UCSD-AML1 (cell line): Measurements from ENCODE around the gene SH3GL3.

Source experiments
- DNase-seq: peaks from one replicate; lab custom pipeline; 2025; ENCODE audit not compliant: unreplicated experiment; lab: John Stamatoyannopoulos, UW

The SH3GL3 gene

GRCh38 chr15:83462026-83462425 lies 14.9 kb downstream of the SH3GL3 start:
- no peak for DNase-seq

DNA sequence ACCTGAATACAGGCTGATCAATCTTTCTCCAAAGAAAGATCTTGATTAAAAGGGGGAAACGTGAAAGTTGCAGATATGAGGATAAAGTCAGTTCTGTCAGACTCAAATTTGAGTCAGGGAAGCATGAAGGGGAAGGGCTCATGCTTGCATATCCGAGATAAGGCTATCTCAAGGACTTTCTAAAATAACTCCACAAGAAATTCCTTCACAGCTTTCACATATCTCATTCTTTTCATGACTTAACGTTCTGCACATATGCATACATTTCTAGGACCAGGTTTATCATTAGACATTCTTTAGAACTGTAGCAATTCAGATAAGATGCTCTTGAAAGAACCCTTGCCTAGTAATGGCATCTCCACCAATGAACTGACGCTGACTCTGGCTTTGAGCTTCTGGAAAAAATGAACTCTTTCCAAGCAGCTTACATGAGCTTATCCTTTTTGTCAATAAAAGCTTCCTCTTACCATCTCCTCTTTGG lies 15.9 kb downstream of the SH3GL3 start:
- no peak for DNase-seq

DNA sequence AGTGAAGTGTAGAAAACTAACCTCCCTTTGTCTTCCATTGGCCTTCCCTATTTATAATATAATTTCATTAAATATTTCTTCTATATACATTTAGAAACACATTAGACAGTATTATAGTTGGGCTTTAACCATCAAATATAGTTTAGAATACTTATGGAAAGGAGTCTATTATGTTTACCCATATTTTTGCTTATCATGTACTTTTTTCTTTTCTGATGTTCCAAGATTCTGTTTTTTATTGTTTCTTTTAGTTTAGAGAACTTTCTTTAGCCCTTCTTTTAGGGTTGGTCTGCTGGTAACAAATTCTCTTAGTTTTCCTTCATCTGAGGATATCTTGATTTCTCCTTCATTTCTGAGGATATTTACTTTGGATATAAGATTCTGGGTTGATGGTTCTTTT lies 23.7 kb downstream of the SH3GL3 start:
- no peak for DNase-seq

GRCh38 chr15:83471307-83471866 lies 24.2 kb downstream of the SH3GL3 start:
- no peak for DNase-seq

DNA sequence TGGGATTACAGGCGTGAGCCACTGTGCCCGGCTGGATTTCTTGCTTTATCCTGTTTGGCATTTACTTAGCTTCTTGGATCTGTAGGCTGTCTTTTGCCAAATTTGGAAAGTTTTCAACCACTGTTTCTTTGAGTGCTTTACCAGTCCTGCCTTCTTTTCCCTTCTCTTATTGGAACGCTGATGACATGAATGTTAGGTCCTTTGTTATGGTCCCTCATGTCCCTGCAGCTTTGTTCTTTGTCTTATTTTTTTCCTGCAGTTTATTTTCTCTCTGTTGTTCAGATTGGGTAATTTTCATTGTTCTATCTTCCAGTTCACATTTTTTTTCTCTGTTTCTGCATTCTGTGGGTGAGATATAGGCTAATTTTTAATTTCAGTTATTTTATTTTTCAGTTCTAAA lies 25.0 kb downstream of the SH3GL3 start:
- DNase-seq: no peak

GRCh38 chr15:83472797-83473196 lies 25.7 kb downstream of the SH3GL3 start:
- DNase-seq: no peak

DNA sequence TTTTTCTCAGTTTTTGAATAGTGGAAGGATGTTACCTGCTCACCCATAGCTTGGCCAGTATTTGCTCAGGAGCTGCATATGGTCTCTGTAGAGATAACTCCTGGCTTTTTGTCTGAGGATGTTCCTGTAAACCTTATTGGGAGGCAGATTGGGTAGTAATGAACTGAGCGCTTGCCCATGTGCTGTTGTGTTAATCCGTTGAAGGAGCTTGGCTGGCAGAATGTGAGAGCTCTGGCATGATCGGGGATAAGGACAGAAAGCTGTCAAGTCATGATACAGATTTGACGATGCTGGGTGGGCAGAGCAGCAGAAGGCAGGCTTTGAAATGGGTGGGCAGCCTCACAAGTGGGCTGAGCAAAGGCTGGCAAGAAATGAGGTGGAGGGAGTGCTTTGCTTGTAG lies 27.4 kb downstream of the SH3GL3 start:
- DNase-seq: no peak

DNA sequence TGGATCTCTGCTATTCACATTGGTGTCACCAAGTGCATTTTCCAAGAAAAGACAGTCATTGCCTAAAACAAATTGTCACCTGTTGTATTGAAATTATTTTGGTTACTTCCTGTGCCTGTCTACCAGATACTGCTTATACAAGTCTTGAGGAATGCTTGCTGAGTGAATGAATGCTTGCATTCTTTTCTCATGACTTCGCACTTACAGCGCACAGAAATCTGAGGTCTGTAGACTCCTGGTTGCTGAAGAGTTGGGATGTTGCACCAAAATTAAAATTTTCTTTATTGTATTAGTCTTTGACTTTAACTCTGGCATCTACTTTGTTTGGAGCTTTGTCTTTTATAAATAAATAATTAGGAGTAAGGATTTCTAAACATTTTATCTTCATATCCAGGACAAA lies 28.4 kb downstream of the SH3GL3 start:
- DNase-seq: no peak

DNA sequence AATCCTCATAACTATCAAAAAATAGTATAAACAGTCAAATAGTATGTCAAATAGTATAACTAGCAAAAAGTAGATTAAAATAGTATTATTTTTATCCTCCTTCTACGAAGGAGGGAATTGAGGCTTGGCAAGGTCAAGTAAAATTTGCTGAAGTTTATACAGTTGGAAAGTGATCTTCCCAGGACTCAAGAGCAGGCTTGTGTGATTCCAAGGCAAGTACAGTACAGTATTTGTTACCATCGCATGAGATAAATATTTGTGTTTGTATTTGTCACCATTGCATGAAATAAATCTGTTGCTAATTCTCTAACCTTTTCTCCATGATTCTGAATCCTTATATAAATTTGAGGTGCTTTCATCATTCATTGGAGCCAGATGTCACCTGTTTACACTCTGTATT lies 28.9 kb downstream of the SH3GL3 start:
- no peak for DNase-seq

DNA sequence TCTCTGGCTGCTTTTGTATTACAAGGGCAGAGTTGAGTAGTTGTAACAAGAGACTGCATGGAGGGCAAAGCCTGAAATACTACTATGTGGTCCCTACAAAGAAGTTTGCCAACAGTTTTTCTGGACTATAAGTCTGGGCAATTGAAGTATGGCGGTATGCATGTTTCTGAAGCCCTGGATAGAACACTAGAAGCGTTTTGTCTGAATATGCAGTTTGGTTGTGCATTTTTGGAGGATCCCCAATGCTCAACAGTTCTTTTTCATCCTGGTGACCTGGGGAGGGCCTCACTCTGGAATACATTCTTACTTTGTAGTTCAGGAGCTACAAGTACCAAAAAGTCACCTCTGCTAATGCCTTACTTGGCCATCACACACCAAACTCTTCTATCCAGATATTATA lies 29.6 kb downstream of the SH3GL3 start:
- no peak for DNase-seq

DNA sequence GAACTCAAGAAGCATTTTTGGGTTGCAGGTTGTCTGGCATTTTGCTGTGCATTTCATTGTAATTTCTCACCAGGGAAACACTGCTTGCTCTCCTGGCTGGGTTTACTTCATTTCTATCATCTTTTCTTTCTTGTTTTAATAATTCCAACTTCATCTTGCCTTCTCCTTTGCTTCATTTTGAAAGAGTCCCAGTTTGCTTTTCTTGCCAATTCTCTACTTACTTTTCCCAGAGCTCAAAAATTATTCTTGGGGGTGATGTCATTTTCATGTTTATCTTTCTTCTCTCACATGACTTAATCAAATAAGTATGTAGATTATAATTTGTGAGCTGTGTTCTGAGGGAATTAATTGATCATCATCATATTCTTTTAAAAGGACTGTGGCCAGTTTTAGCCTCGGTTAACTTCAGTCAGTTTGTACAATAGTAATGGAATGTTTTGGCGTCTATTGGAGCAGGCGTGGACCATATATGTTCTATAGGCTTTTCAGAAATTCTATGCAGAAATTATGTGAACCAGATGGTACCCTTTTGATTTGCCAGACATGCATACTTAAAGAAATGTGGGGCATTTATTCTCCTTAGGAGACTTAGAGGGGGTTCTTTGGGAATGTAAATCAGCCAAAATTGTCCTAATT lies 30.1 kb downstream of the SH3GL3 start:
- no peak for DNase-seq

GRCh38 chr15:83477808-83478537 lies 30.8 kb downstream of the SH3GL3 start:
- DNase-seq: no peak

DNA sequence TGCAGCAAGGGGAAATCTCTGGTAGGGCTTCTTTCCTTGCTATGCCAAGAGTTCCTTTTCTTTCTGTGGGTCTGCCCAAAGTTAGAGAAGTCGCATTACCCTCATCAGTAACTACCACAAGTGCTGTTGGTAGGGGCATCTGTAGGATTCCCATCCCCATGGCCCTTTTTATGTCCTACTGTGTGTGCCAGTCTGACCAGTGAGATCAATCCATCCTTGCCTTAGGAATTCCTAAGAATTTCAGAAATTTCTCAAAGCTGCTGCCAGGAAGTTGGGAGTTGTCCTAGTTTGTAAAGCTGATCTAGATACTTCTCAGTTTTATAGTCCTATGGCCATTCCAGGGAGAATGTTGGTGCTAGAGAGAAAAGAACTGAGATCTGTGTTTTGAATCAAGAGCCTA lies 36.5 kb downstream of the SH3GL3 start:
- no peak for DNase-seq

DNA sequence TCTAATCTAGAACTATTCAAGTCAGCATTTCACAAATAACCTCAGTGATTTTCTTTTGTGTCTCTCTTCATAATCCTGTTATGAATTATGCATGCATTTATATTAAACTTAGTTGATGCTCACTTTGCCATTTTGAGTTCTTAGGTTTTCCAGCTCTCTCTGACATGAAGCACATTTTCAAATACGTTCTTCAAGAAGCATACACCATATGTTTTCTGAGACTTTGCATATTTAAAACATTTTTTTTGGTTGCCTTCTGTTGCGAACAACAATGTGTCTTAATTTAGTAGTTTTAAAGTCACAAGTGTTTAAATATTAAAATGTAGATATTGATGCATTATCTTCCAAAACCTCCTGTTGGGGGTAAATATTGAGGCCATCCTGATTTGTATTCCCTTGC lies 37.5 kb downstream of the SH3GL3 start:
- DNase-seq: no peak

- DNase-seq: no peak
Observed at GRCh38 chr15:83486363-83486762, 39.2 kb downstream of the SH3GL3 start.

DNA sequence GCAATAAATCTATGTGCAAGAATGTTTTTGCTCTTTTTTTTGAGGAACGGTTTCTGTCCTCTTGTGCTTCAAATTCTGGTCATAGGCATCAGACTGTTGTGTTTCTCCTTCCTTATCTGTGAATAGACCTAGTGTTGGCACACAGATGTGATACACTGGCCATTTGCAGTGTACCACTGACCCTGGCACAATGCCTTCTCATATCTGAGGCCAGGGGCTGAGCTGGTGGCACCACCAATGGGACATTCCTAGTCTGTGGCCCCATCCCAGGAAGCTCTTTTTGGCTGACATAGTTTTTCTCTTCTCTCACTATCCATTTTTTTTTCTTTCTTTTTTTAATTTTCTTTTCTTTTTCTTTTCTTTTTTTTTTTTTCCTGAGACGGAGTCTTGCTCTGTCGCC lies 40.4 kb downstream of the SH3GL3 start:
- no peak for DNase-seq

GRCh38 chr15:83489690-83490089 lies 42.5 kb downstream of the SH3GL3 start:
- DNase-seq: no peak

DNA sequence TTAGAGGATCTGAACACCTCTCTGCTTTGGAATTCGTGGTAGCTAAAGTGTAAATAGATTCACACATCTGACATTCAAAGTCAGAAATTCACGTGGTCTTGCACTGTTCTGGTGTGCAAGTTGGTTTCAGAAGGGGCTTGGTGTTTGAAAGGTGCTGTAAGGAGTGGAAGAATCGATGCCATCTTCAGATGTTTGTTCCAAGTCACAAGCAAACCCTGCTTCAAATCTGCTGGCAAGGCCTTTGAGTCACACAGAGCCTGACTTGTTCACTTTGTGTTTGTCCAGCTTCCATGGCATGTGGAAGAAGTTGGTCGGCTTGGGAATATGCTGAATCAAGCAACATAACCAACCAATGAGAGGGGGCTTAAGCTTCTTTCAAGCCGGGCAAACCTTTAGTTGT lies 44.3 kb downstream of the SH3GL3 start:
- DNase-seq: no peak

DNA sequence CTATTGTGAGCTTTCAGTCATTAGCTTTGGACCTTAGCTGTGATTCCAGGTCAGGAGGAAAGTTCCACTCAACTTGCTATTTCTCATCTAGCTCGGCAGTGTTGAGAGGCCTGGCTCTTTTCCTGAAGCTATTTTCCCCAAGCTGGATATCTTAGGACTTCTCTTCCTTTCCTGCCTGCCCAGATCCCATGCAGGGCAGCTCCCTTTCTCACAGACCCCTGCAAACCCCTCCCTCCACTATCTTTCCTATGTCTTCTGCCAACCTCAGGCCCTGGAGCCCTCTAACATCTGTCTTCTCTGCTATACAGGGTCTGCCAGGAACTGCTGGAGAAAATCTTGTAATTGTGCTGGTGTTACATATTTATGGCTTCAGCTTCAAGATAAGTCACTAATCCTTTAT lies 49.6 kb downstream of the SH3GL3 start:
- no peak for DNase-seq

GRCh38 chr15:83498374-83498773 lies 51.2 kb downstream of the SH3GL3 start:
- DNase-seq: no peak

DNA sequence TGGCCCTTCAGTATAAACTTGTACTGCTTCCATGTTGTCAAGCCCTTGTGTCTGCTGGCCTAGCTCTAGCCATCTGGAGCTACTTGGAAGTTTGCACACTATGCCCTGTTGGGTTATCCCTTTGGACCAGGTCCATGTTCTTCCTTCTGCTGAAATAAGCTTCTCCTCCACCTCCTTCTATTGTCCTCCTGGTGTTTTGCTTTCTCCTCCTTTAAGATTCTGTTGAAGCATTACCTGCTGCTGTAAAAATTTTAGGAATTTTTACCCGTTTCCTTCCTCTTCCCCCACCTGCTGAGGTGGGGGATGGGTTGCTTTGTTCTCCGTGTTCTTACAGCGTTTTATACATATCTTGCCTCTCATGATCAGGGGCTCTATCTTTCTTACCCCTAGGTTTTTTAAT lies 51.7 kb downstream of the SH3GL3 start:
- DNase-seq: no peak

DNA sequence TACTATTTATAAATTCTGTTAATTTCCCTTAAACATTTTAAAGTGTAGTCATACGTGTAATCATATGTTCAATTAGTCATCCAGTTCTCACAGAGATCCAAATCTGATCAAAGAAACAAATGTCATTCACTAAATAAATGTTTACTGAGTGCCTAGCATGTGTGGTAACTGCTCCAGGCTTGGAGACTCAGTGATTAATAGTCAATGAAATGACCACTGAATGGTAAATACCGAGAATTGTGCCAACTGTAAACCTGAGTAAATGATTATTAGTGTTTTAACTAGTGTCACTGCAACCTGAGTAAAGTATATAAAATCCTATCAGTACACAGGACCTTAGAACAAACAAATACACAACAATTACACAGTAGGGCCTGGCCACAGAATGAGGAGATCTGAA lies 52.3 kb downstream of the SH3GL3 start:
- DNase-seq: no peak
